Measurements from ENCODE around the gene RBKS. TPM values are rescaled to one million over a fixed set of nuclear protein-coding genes. Genes with fewer than 3 reads are reported as not detected.

Gene RBKS
- total and polyA plus RNA-seq, 2 donors (not counting 1 experiment from before 2014, with no cell fraction given): 1.3 to 2.6 TPM

GRCh38 chr2:27903649-27904404 lies 13.6 kb upstream of the RBKS start:
- H3K27ac ChIP-seq (ENCODE audit: insufficient read depth, low read length): no peak overlapping the region
- no peak overlapping the region for H2AFZ ChIP-seq (ENCODE audit: low read length)
- H3K9ac ChIP-seq (ENCODE audit: insufficient read depth, low read length): no peak overlapping the region
- no peak overlapping the region for H3K4me2 ChIP-seq (ENCODE audit: extremely low read depth, insufficient read depth, low read length)
- H4K20me1 ChIP-seq (ENCODE audit: control insufficient read depth, extremely low read depth, insufficient read depth, low read length): no peaks in the 10 kb centered on the region
- H3K4me1 ChIP-seq (ENCODE audit: control insufficient read depth, extremely low read depth, insufficient read depth, low read length): peaks cover 3% of the 10 kb centered on the region
- no peaks in the 10 kb centered on the region for H3K9me3 ChIP-seq (ENCODE audit: control insufficient read depth, insufficient read depth, low read depth, low read length)
- H3K79me2 ChIP-seq (ENCODE audit: control insufficient read depth, insufficient read depth, low read length): no peaks in the 10 kb centered on the region
- no peaks in the 10 kb centered on the region for H3K36me3 ChIP-seq (ENCODE audit: control insufficient read depth, insufficient read depth, low read length)
- DNase-seq (ENCODE audit: low read depth in 2 of 2): peak; percentile 62 to 81
- TF ChIP-seq CTCF (conservative IDR thresholded peaks at IDR 0.05 in 1 of 2, IDR thresholded peaks at IDR 0.05 in 1 of 2; ENCODE audit: low read depth in 1 of 2, low read length in 2 of 2): no peak
- no peak for TF ChIP-seq EZH2 (IDR thresholded peaks at IDR 0.05; ENCODE audit: low read length, missing control alignments)
- H3K4me3 ChIP-seq (replicated peaks in 1 of 4; ENCODE audit: control extremely low read depth in 1 of 4, insufficient read depth in 1 of 4, low read depth in 3 of 4, low read length in 4 of 4): no peak overlapping the region
- no peaks in the 10 kb centered on the region for H3K27me3 ChIP-seq (ENCODE audit: control insufficient read depth, insufficient read depth, low read length)

GRCh38 chr2:27903018-27903417 lies 12.8 kb upstream of the RBKS start:
- TF ChIP-seq CTCF (conservative IDR thresholded peaks at IDR 0.05 in 1 of 2, IDR thresholded peaks at IDR 0.05 in 1 of 2; ENCODE audit: low read depth in 1 of 2, low read length in 2 of 2) (no peak), EZH2 (IDR thresholded peaks at IDR 0.05; ENCODE audit: low read length, missing control alignments) (no peak)
- no peaks in the 10 kb centered on the region for H3K79me2 ChIP-seq (ENCODE audit: control insufficient read depth, insufficient read depth, low read length)
- H3K9ac ChIP-seq (ENCODE audit: insufficient read depth, low read length): no peak overlapping the region
- peaks cover 3% of the 10 kb centered on the region for H3K4me1 ChIP-seq (ENCODE audit: control insufficient read depth, extremely low read depth, insufficient read depth, low read length)
- H3K4me2 ChIP-seq (ENCODE audit: extremely low read depth, insufficient read depth, low read length): no peak overlapping the region
- no peaks in the 10 kb centered on the region for H4K20me1 ChIP-seq (ENCODE audit: control insufficient read depth, extremely low read depth, insufficient read depth, low read length)
- no peaks in the 10 kb centered on the region for H3K27me3 ChIP-seq (ENCODE audit: control insufficient read depth, insufficient read depth, low read length)
- peak in 1 of 2 donors; percentile 23 for DNase-seq (ENCODE audit: low read depth in 2 of 2)
- H3K4me3 ChIP-seq (replicated peaks in 1 of 4; ENCODE audit: control extremely low read depth in 1 of 4, insufficient read depth in 1 of 4, low read depth in 3 of 4, low read length in 4 of 4): no peak overlapping the region
- H3K9me3 ChIP-seq (ENCODE audit: control insufficient read depth, insufficient read depth, low read depth, low read length): no peaks in the 10 kb centered on the region
- H3K27ac ChIP-seq (ENCODE audit: insufficient read depth, low read length): no peak overlapping the region
- no peak overlapping the region for H2AFZ ChIP-seq (ENCODE audit: low read length)
- H3K36me3 ChIP-seq (ENCODE audit: control insufficient read depth, insufficient read depth, low read length): no peaks in the 10 kb centered on the region

- DNase-seq (ENCODE audit: low read depth in 2 of 2): no peak
Observed at GRCh38 chr2:27902098-27902497, 11.9 kb upstream of the RBKS start.

More at GRCh38 chr2:27902098-27902497, 11.9 kb upstream of the RBKS start:
- no peak for TF ChIP-seq CTCF (conservative IDR thresholded peaks at IDR 0.05 in 1 of 2, IDR thresholded peaks at IDR 0.05 in 1 of 2; ENCODE audit: low read depth in 1 of 2, low read length in 2 of 2)
- no peak for TF ChIP-seq EZH2 (IDR thresholded peaks at IDR 0.05; ENCODE audit: low read length, missing control alignments)
- H3K4me1 ChIP-seq (ENCODE audit: control insufficient read depth, extremely low read depth, insufficient read depth, low read length): peaks cover 3% of the 10 kb centered on the region
- H2AFZ ChIP-seq (ENCODE audit: low read length): no peak overlapping the region
- H3K36me3 ChIP-seq (ENCODE audit: control insufficient read depth, insufficient read depth, low read length): no peaks in the 10 kb centered on the region
- no peaks in the 10 kb centered on the region for H3K27me3 ChIP-seq (ENCODE audit: control insufficient read depth, insufficient read depth, low read length)
- no peaks in the 10 kb centered on the region for H3K79me2 ChIP-seq (ENCODE audit: control insufficient read depth, insufficient read depth, low read length)
- H3K9me3 ChIP-seq (ENCODE audit: control insufficient read depth, insufficient read depth, low read depth, low read length): no peaks in the 10 kb centered on the region
- no peak overlapping the region for H3K9ac ChIP-seq (ENCODE audit: insufficient read depth, low read length)
- no peaks in the 10 kb centered on the region for H4K20me1 ChIP-seq (ENCODE audit: control insufficient read depth, extremely low read depth, insufficient read depth, low read length)
- H3K27ac ChIP-seq (ENCODE audit: insufficient read depth, low read length): no peak overlapping the region
- no peak overlapping the region for H3K4me3 ChIP-seq (replicated peaks in 1 of 4; ENCODE audit: control extremely low read depth in 1 of 4, insufficient read depth in 1 of 4, low read depth in 3 of 4, low read length in 4 of 4)
- H3K4me2 ChIP-seq (ENCODE audit: extremely low read depth, insufficient read depth, low read length): no peak overlapping the region
